GM12878 (cell line): ENCODE measurements around the gene KLRK1. TPM values are rescaled to one million over a fixed set of nuclear protein-coding genes. Genes with fewer than 3 reads are reported as not detected.

ENCODE experiments used
- CBX3 ChIP-seq: fragments of 200-600 bp; sonication (generic); IDR thresholded peaks from 2 replicates; pipeline ENCODE4 v1.6.1; 2016; ENCODE audit warnings: low read depth, borderline replicate concordance
- CBX5 ChIP-seq: sonication (generic); IDR thresholded peaks from 2 replicates; pipeline ENCODE4 v1.6.1; 2016; ENCODE audit warnings: low read depth, moderate library complexity, mild to moderate bottlenecking, inconsistent platforms
- ETV6 ChIP-seq, 2 experiments: fragments of 450-650 bp in 1 of 2; IDR thresholded peaks in 1 of 2; conservative IDR thresholded peaks in 1 of 2; 2 replicates each; pipeline ENCODE4 v1.6.1; 2014; ENCODE audit warnings: antibody characterized with exemption in 1 of 2, borderline replicate concordance in 1 of 2, low read depth in 1 of 2, mild to moderate bottlenecking in 1 of 2, moderate library complexity in 1 of 2
- MAX ChIP-seq: IDR thresholded peaks from 2 replicates; pipeline ENCODE4 v1.6.1; 2012; ENCODE audit warnings: low read depth, low read length, improper control_type of control experiment
- MXI1 ChIP-seq: fragments of 150-350 bp; IDR thresholded peaks from 2 replicates; pipeline ENCODE4 v1.6.1; 2011; ENCODE audit warnings: low read depth, mild to moderate bottlenecking, inconsistent platforms, low read length, improper control_type of control experiment
- POLR2AphosphoS2 ChIP-seq: IDR thresholded peaks from 2 replicates; pipeline ENCODE4 v1.6.1; 2011; ENCODE audit warnings: low read depth, mild to moderate bottlenecking, low read length, improper control_type of control experiment, moderate library complexity
- PRDM15 ChIP-seq: fragments of 450-650 bp; formaldehyde crosslinking; IDR thresholded peaks from 2 replicates; pipeline ENCODE4 v1.4.0; 2020; ENCODE audit warnings: mild to moderate bottlenecking, moderate library complexity
- SIX5 ChIP-seq: IDR thresholded peaks from 2 replicates; pipeline ENCODE4 v1.6.1; 2011; ENCODE audit warnings: mild to moderate bottlenecking, low read depth, low read length, moderate library complexity; ENCODE audit not compliant: severe bottlenecking
- SMC3 ChIP-seq: IDR thresholded peaks from 2 replicates; pipeline ENCODE4 v1.6.1; 2011; ENCODE audit warnings: low read length, improper control_type of control experiment, borderline replicate concordance
- SREBF1 ChIP-seq: IDR thresholded peaks from 2 replicates; pipeline ENCODE4 v1.6.1; 2012; ENCODE audit warnings: mild to moderate bottlenecking, low read length
- ZBTB11 ChIP-seq: fragments of 450-650 bp; formaldehyde crosslinking; IDR thresholded peaks from 2 replicates; pipeline ENCODE4 v1.5.0; 2022; ENCODE audit warnings: mild to moderate bottlenecking, missing genetic modification characterization
- ZNF24 ChIP-seq: fragments of 450-650 bp; IDR thresholded peaks from 2 replicates; pipeline ENCODE4 v1.6.1; 2017; ENCODE audit warnings: antibody characterized with exemption, mild to moderate bottlenecking
- ZNF384 ChIP-seq: IDR thresholded peaks from 2 replicates; pipeline ENCODE4 v1.6.1; 2012; ENCODE audit warnings: low read depth, mild to moderate bottlenecking, low read length, improper control_type of control experiment, borderline replicate concordance
- ZSCAN29 ChIP-seq: fragments of 450-650 bp; IDR thresholded peaks from 2 replicates; pipeline ENCODE4 v1.6.1; 2017; ENCODE audit warnings: mild to moderate bottlenecking, moderate library complexity
- polyA plus RNA-seq, 11 experiments: library from polyadenylated mRNA; depleted of rRNA in 4 of 11; unstranded in 6 of 11; stranded (reverse) in 5 of 11; fragments of >200 nt; fragmentation: Nextera tagmentation in 4 of 11; fragmentation: Illumina TruSeq in 1 of 11; extraction: Ambion mirVana in 4 of 11; extraction: Trizol in 1 of 11; gene quantifications; 1 replicate in 1 of 11; 2 replicates in 10 of 11; pipeline versions ENCODE4 v1.2.1 to v1.2.3, GENCODE V29; 2011 to 2016; ENCODE audit warnings: inconsistent platforms in 2 of 11, missing spikeins in 2 of 11, low read depth in 1 of 11
- total RNA-seq, 4 experiments: library from RNA; depleted of rRNA in 3 of 4; stranded (reverse); fragments of >200 nt in 3 of 4; fragmentation: Illumina TruSeq in 1 of 4; extraction: Trizol in 1 of 4; gene quantifications; 2 replicates each; pipeline versions ENCODE4 v1.2.1 to v1.2.3, GENCODE V29; 2013 to 2021
- TF ChIP-seq, protein P1 (sequence below): fragments of 450-650 bp; IDR thresholded peaks from 2 replicates; pipeline ENCODE4 v1.6.1; 2017; ENCODE audit warnings: mild to moderate bottlenecking, moderate library complexity

KLRK1 gene
- total and polyA plus RNA-seq, 10 of the 15 experiments (the other 5 are each of a cell fraction or from before 2014, with no cell fraction given) = 0.27 to 2.0 (median 0.99) TPM

DNA sequence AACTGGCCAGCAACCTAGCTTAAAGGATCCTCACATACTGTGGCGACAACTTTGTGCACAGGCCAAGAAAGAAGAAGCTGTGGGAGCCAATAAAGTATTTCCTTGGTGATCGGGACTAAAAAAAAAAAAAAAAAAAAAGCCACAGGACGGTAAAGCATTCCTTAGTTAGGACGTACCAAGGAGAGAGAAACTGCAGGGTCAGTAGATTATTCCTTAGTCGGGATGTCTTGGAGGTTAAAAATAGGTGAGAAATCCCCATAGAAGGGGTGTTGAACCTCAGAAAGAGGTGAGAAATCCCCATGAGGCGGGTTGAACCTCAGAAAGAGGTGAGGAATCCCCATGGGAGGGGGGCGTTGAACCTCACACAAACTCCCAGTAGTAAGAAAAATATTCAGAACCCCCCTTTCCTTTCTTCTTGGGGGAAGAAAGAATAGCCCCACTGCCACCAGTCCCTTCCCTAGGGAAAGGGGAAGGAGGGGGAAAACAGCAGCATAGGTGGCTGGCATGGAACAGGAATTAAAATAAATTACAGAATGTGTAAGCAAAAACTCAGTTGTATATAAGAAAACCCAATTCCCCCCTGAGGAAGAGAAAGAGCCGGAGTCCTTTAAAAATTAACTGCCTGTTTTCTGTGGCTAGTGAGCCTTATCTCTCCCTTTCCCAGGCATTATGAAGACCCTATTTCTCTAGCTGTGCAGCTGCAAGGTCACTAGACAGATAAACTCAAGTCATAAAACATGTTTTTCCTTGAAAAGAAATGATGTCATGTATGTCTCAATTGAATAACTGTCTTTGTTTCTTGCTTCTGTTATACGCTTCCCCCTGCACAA lies 26.8 kb downstream of the KLRK1 start (continued):
- no peak for TF ChIP-seq CBX3
- TF ChIP-seq SREBF1 = no peak
- TF ChIP-seq CBX5 = no peak
- TF ChIP-seq POLR2AphosphoS2 = no peak
- TF ChIP-seq ZBTB11 (CRISPR knock-in tag) = no peak
- no peak; the same call in 1 of the 2 replicates for TF ChIP-seq ZNF384
- TF ChIP-seq SIX5 = no peak
- TF ChIP-seq ZNF24 = no peak
- TF ChIP-seq MXI1 = no peak
- no peak for TF ChIP-seq PRDM15 (CRISPR knock-in tag)
- TF ChIP-seq, protein P1, sequence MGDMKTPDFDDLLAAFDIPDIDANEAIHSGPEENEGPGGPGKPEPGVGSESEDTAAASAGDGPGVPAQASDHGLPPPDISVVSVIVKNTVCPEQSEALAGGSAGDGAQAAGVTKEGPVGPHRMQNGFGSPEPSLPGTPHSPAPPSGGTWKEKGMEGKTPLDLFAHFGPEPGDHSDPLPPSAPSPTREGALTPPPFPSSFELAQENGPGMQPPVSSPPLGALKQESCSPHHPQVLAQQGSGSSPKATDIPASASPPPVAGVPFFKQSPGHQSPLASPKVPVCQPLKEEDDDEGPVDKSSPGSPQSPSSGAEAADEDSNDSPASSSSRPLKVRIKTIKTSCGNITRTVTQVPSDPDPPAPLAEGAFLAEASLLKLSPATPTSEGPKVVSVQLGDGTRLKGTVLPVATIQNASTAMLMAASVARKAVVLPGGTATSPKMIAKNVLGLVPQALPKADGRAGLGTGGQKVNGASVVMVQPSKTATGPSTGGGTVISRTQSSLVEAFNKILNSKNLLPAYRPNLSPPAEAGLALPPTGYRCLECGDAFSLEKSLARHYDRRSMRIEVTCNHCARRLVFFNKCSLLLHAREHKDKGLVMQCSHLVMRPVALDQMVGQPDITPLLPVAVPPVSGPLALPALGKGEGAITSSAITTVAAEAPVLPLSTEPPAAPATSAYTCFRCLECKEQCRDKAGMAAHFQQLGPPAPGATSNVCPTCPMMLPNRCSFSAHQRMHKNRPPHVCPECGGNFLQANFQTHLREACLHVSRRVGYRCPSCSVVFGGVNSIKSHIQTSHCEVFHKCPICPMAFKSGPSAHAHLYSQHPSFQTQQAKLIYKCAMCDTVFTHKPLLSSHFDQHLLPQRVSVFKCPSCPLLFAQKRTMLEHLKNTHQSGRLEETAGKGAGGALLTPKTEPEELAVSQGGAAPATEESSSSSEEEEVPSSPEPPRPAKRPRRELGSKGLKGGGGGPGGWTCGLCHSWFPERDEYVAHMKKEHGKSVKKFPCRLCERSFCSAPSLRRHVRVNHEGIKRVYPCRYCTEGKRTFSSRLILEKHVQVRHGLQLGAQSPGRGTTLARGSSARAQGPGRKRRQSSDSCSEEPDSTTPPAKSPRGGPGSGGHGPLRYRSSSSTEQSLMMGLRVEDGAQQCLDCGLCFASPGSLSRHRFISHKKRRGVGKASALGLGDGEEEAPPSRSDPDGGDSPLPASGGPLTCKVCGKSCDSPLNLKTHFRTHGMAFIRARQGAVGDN = no peak
- TF ChIP-seq ETV6 (conservative IDR thresholded peaks at IDR 0.05 in 1 of 2, IDR thresholded peaks at IDR 0.05 in 1 of 2; ENCODE audit: borderline replicate concordance in 1 of 2, low read depth in 1 of 2) = no peak
- no peak for TF ChIP-seq SMC3
- no peak for TF ChIP-seq ZSCAN29
- TF ChIP-seq MAX = no peak
